Right ventricle myocardium inferior (tissue), 1 donor: ENCODE data around the gene CPHXL2. TPM values are rescaled to one million over a fixed set of nuclear protein-coding genes. Genes with fewer than 3 reads are reported as not detected.

Experiments used
- ATAC-seq: fragments of 200-7000 bp; cut with Tn5 transposase; one replicate; pipeline ENCODE4 v1.9.1; 2020; ENCODE audit warnings: mild to moderate bottlenecking, moderate library complexity
- DNase-seq: peaks from one replicate; pipeline ENCODE4 v3.0.0; 2021; ENCODE audit errors: missing footprints
- intact Hi-C: fragments of 100-400 bp; cut with DNase I; formaldehyde crosslinking; loops from one replicate; pipeline ENCODE4 v1.11.0; 2022
- long read RNA-seq: library from polyadenylated mRNA; unstranded; transcript quantifications from one replicate; pipeline ENCODE4 v2.0.0, GENCODE V29; 2021
- total RNA-seq: library from RNA; stranded (reverse); fragmentation: NEBNext Ultra II Directional; extraction: Animal tissue kit (Norgen Biotek cat#: 25700); gene quantifications from one replicate; pipeline ENCODE4 v1.2.1, GENCODE V29; 2021
- donor health status: DM: no; HTN: yes; CAD: no; lungs with severe emphysema.

The CPHXL2 gene
- total RNA-seq = not detected
- long read RNA-seq = 0 reads

- intact Hi-C loops = no loop called here
- ATAC-seq = no peak
Measured at GRCh38 chr16:75676909-75677308, at the start of gene CPHXL2. Gene CPHXL2, minus strand, starts transcription at chr16:75677009. Its CDS starts 10 bp downstream, at chr16:75676999.

GRCh38 chr16:75726390-75726789, 49.6 kb upstream of the CPHXL2 start, which contains the start of gene CPHXL:
Gene CPHXL, minus strand, starts transcription at chr16:75726490. Its CDS starts 48 bp downstream, at chr16:75726442.
- intact Hi-C loops = no loop called here
- DNase-seq = no peak
- ATAC-seq = no peak

More at GRCh38 chr16:75676909-75677308, at the start of gene CPHXL2:
- DNase-seq = no peak

GRCh38 chr16:75718452-75718851, 41.6 kb upstream of the CPHXL2 start:
- intact Hi-C loops = no loop called here
- ATAC-seq (no peak), DNase-seq (no peak)

GRCh38 chr16:75714661-75715060, 37.9 kb upstream of the CPHXL2 start:
- no peak for DNase-seq
- intact Hi-C loops = no loop called here
- ATAC-seq = no peak

- intact Hi-C loops = no loop called here
- DNase-seq (no peak), ATAC-seq (no peak)
Measured at GRCh38 chr16:75710344-75710743, 33.5 kb upstream of the CPHXL2 start.

GRCh38 chr16:75703306-75703705, 26.5 kb upstream of the CPHXL2 start:
- ATAC-seq (no peak), DNase-seq (no peak)
- intact Hi-C loops = no loop called here

- DNase-seq = no peak
- intact Hi-C loops = no loop called here
- ATAC-seq = no peak
Measured at GRCh38 chr16:75702242-75702641, 25.4 kb upstream of the CPHXL2 start.

- DNase-seq = no peak
- intact Hi-C loops = no loop called here
- no peak for ATAC-seq
Measured at GRCh38 chr16:75701361-75701760, 24.6 kb upstream of the CPHXL2 start, which contains the start of gene DUXB. Gene DUXB, minus strand, starts transcription at chr16:75701461. Its CDS starts 43 bp downstream, at chr16:75701418.

- no peak for DNase-seq
- intact Hi-C loops = no loop called here
- ATAC-seq = no peak
Measured at GRCh38 chr16:75697571-75697970, 20.8 kb upstream of the CPHXL2 start.

GRCh38 chr16:75695708-75696107, 18.9 kb upstream of the CPHXL2 start:
- DNase-seq (no peak), ATAC-seq (no peak)
- intact Hi-C loops = no loop called here

- DNase-seq = no peak
- no peak for ATAC-seq
- intact Hi-C loops = no loop called here
Measured at GRCh38 chr16:75687361-75687760, 10.6 kb upstream of the CPHXL2 start.

- no peak for DNase-seq
Measured at GRCh38 chr16:75682308-75682707, 5.5 kb upstream of the CPHXL2 start.

GRCh38 chr16:75679366-75679765, 2.6 kb upstream of the CPHXL2 start:
- intact Hi-C loops = no loop called here
- DNase-seq (no peak), ATAC-seq (no peak)

More at GRCh38 chr16:75682308-75682707, 5.5 kb upstream of the CPHXL2 start:
- intact Hi-C loops = no loop called here
- no peak for ATAC-seq

- DNase-seq = no peak
- no peak for ATAC-seq
- intact Hi-C loops = no loop called here
Measured at GRCh38 chr16:75667503-75667902, 9.3 kb downstream of the CPHXL2 start.

GRCh38 chr16:75660726-75661302, 16.0 kb downstream of the CPHXL2 start:
- DNase-seq (no peak), ATAC-seq (no peak)
- intact Hi-C loops = loop anchor here (5.0 kb wide), 1 partner anchor 101 kb away; no protein-coding TSS in a partner anchor

GRCh38 chr16:75660321-75660720, 16.5 kb downstream of the CPHXL2 start:
- intact Hi-C loops = loop anchor here (5.0 kb wide), 1 partner anchor 102 kb away; no protein-coding TSS in a partner anchor
- no peak for ATAC-seq

GRCh38 chr16:75658175-75658574, 18.6 kb downstream of the CPHXL2 start:
- ATAC-seq (no peak), DNase-seq (no peak)
- intact Hi-C loops = no loop called here

More at GRCh38 chr16:75660321-75660720, 16.5 kb downstream of the CPHXL2 start:
- no peak for DNase-seq

GRCh38 chr16:75653922-75654321, 22.9 kb downstream of the CPHXL2 start:
- no peak for ATAC-seq
- intact Hi-C loops = no loop called here

GRCh38 chr16:75648265-75649076, 28.3 kb downstream of the CPHXL2 start:
- DNase-seq (peak; percentile 93), ATAC-seq (peak; percentile 67)
- intact Hi-C loops = no loop called here

More at GRCh38 chr16:75653922-75654321, 22.9 kb downstream of the CPHXL2 start:
- no peak for DNase-seq
